AML-193 (cell line): Measurements from ENCODE around the gene TLR6.
"Not testable (repeated sequence)": the region's sequence is repeated elsewhere in the genome, so short reads cannot be mapped to it uniquely, and the experiment has no call there.

ENCODE experiments used
- DNase-seq, 2 experiments: peaks; one replicate each; lab custom pipeline; 2025; lab: John Stamatoyannopoulos, UW

TLR6 gene

DNA sequence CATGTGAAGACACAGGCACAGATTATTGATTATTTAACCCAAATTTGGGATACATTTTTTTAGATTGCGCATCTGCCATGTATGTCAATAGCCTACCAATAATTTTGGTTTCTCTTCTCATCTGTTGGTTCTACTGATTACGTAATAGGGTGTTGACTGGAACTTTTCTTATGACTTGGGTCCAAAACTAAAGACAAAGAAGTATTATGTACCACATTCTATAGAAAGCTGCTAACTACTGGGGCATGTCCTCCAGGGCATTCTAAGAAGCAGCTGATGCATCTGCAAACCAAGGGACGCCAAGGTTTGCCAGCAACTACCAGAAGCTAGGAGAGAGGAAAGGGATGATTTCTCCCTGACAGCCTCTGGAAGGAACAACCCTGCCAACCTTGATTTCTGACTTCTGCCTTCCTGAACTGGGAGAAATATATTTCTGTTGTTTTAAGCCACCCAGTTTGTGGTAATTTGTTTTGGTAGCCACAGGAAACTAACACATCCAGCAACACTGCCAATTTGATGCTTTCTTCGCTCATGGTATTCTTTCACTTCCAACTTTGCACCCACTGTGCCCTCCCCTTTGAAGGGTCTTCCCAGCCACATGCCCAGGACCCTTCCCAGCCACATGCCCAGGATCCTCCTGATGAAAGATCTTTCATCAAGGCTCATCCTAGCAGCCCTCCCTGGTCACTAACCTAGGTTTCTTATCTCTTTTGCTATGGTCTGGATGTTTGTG lies 36.1 kb downstream of the TLR6 start:
- no peak for DNase-seq

DNA sequence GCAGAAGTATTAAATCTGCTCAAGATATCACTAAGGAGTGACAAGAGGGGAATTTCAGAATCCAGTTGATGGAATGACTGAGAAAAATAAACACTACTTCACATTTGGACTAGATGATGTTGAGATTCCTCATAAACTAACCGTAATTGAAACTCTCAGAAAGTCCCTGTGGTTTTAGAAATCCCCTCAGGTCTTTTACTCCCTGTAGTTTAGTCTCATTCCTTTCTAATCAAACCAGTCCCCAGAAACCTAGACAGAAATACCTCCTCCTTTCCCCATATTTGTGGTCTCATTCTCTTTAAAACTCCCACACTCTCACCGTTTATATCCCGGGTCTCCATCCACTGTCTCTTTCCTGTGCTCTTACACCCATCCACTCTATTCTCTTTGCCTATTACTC lies 37.0 kb downstream of the TLR6 start:
- DNase-seq = no peak

DNA sequence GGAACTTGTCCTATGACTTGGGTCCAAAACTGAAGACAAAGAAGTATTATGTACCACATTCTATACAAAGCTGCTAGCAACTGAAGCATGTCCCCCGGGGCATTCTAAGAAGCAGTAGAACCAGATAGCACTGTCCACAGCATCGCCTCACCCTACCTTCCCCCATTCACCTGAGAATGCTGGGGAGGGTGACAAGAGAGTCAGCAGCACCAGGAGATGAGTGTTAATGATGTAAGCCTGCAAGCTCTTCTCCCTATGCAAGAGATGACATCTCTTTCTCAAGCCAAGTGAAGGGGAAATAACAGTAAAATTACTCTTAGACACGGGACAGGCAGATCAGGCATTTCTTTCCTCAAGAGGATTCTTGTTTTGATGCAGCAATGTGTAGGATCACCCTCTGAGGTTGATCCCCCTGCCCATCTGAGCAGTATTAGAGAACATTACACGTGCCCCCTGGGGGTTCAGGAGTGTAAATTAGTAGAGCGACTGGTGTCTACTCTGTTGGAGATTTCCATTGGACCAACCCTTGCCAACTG lies 38.1 kb downstream of the TLR6 start:
- no peak for DNase-seq

DNA sequence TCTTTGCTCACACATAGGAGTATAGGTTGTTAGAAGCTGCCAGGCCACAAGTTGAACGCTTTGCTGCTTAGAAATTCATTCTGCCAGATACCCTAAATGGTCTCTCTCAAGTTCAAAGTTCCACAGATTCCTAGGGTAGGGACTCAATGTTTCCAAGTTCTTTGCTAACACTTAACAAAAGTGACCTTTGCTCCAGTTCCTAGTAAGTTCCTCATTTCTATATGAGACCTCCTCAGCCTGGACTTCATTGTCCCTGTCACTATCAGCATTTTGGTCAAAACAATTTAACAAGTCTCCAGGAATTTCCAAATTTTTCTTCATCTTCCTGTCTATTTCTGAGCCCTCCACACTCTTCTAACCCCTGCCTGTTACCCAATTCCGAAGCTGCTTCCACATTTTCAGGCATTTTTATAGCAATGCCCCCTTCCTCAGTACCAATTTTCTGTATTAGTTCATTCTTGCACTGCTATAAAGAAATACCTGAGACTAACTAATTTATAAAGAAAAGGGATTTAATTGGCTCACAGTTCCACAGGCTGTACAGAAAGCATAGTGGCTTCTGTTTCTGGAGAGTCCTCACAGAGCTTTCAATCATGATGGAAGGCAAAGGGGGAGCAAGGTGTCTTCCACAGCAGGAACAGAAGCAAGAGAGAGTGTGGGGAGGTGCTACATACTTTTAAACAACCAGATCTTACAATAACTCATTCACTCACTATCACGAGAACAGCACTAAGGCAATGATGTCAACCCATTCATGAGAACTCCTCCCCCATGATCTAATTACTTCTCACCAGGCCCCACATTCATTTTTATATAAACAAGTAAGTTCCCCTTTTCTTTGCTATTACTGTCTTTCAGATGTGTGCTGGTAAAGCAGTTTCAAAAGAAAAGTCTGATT lies 40.5 kb downstream of the TLR6 start:
- DNase-seq = peak; percentile 45 to 47

DNA sequence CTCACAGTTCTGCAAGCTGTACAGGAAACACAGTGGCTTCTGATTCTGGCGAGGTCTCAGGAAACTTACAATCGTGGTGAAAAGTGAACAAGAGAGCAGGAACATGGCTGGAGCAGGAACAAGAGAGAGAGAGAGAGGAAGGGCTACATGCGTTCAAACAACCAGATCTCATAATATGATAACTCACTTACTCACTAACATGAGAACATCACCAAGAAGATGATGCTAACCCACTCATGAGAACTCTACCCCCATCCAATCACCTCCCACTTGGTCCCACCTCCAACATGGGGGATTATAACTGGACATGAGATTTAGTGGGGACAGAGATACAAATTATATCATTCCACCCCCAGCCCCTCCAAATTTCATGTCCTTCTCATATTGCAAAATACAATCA lies 42.2 kb downstream of the TLR6 start:
- DNase-seq = no peak

DNA sequence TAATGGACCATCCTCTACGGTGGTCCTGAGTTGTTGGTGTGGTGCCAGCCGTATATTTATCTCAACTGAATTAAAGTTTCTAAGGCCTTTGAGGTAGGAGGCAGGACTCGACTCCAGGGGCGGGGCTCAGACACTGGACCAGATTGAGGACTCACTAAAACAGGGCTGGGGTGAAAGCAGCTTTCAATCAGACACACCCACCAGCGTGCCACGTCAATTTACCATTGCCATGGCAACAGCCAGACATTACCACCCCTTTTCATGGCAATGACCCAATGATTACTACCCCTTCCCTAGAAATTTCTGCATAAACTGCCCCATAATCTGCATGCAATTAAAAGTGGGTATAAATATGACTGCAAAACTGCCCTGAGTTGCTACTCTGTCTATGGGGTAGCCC lies 45.3 kb downstream of the TLR6 start:
- DNase-seq = no peak

DNA sequence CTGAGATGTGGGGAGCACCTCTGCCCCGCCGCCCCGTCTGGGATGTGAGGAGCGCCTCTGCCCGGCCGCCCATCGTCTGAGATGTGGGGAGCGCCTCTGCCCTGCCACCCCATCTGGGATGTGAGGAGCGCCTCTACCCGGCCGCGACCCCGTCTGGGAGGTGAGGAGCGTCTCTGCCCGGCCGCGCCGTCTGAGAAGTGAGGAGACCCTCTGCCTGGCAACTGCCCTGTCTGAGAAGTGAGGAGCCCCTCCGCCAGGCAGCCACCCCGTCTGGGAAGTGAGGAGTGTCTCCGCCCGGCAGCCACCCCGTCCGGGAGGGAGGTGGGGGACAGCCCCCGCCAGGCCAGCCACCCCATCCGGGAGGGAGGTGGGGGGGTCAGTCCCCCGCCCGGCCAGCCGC lies 49.2 kb downstream of the TLR6 start:
- DNase-seq = not testable (repeated sequence)

DNA sequence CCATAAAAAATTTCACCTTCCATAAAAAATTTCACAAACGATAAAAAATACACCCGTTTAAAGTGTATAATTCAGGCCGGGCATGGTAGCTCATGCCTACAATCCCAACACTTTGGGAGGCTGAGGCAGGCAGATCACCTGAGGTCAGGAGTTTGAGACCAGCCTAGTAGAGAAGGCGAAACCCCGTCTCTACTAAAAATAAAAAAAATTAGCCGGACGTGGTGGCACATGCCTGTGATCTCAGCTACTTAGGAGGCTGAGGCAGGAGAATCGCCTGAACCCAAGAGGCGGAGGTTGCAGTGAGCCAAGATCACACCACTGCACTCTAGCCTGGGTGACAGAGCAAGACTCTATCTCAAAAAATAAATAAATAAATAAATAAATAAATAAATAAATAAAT lies 50.4 kb downstream of the TLR6 start:
- not testable (repeated sequence) for DNase-seq

DNA sequence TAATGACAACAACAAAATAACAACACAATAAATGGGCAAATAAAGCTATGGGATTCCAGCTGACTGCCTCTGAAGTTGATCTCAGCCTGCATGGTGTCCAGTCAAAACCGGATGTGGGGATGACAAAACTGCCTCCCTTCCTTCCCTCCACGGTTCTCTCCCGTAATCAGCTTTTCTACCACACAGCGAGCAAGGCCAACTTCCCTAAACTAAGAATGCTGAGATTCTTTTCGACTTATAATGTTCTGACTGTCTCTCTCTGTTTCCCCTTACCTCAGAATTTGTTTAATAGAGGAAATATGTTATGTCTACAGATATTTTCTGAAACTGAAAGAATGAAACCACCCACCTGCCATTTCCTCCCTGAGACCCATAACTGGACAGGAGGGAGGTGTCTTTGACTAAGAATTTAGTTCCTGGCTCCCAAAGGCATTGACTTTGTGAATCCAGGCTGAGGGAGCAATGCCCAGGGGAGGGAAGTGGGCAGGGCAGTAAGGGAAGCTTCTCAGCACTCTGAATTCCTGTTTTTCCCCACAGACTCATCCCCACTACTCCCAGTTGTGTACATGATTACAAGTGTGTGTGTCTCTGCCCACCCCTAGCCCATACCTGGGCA lies 51.0 kb downstream of the TLR6 start:
- peak; percentile 85 to 86 for DNase-seq

DNA sequence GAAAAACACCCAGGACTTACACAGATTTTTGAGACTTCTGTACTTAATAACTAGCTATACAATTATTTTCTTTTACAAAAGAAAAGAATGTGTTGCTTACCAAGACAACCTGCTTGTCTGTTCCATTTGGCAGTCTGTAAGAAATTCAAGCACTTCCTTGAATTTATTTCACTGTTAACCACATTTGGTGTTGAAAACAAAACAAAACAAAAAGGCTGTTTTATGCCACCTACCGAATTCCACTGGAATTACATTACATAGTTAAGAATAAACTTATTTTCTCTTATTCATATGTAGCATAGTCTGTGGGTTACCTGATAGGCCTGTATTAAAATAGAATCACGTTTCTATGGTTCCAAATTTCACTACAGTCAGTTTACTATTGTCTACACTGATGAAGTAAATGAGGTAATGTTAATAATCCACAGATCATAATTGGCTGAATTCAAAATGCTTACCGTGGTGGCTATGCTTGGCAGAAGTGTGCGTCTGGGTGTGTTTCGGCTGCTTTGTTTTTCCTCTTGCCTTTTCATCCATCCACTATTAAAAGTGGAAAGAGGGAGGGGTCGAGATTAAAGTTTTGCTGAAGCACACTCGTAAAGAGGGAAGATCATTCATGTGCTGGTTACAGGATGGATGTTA lies 51.8 kb downstream of the TLR6 start, which contains the start of gene TLR1:
TLR1 (minus strand) TSS at position 138 of the 642 bp plus-strand sequence. CDS start 5,960 bp downstream, outside the sequence.
- peak; percentile 71 to 84 for DNase-seq

DNA sequence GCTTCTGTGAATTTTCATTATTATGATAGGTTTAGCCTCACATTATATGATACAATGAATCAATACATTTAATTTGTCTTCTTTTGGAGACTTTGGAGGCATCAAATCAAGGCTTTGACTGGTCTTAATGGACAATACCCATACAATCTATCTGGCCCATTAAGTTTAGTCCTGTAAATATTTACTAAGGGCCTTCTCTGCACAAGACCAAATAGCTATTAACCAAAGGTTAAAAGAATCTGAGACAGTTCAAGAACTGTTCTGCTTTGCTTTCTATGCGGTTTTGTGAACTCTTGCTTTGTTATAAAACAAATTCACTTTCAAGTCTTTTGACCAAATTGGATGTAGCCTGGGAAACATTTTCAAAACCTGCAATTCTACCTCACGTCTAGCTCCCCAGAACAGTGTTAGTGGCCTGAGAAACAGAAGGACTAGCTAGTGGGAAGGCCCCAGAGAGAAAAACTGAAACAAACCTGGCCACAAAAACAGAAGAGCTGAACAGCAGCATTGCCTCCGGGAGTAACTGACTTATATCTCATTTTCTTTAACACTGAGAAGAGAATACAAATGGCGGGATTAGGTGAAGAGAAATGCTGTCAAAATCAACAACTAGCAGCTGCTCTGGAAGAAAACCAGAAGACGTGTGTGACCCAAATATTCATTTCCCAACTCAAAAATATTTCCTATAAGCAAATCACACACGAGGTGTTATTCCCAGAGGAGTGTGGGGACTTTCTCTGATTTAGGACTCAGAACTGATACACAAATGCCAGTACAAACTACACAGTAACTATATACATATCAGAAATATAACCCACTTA lies 52.6 kb downstream of the TLR6 start:
- no peak for DNase-seq

DNA sequence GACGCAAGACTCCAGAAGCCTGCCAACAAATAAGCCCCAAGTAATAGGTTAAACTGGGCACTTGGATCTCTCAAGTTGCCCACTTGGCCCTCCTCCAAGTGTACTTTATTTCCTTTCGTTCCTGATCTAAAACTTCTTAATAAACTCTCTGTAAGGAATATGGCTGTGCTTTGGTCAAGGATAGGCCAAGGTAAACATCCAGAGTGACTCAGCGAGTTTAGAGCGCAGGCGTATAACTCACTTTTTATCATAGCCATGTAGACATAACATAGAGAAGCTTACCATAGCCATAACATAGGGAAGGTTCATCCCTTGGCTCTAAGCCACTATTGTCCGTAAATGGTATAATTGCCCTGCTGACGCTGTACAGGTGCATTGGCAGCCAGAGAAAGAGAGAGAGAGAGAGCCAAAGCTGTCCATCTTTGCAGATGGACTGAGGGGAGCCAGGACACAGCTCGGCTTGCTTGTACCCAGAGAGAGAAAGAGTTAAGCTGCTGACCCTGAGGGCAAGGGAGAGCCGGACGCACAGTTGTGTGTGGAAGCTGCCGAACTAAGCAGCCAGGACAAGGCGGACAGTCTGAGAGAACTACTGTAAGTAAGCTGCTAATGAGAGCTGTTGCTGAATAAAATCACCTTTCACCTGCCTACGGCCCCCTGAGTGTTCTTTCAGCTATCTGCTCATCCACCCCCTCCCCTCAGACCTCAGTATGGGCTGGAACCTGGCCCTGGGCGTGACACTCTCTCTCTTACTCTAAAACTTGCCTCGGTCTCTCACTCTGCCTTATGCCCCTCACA lies 53.9 kb downstream of the TLR6 start:
- DNase-seq = no peak

DNA sequence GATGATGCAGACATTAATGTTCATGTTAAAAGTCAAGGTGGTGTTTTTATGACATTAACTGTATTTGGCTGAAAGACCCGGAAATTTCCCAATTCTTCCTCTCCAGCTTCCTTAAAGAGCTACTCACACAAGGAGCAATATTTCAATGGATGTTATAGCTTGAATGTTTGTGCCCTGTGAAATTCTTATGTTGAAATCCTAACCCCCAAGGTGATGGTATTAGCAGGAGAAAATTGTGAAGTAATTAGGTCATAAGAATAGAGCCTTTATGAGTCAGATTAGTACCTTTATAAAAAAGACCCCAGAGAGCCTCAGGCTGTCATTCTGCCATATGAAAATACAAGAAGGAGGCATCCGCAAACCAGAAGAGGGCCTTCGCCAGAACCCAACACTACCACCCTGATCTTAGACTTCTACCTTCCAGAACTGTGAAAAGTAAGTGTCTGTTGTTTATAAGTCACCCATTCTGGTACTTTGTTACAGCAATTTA lies 55.6 kb downstream of the TLR6 start:
- DNase-seq = no peak

DNA sequence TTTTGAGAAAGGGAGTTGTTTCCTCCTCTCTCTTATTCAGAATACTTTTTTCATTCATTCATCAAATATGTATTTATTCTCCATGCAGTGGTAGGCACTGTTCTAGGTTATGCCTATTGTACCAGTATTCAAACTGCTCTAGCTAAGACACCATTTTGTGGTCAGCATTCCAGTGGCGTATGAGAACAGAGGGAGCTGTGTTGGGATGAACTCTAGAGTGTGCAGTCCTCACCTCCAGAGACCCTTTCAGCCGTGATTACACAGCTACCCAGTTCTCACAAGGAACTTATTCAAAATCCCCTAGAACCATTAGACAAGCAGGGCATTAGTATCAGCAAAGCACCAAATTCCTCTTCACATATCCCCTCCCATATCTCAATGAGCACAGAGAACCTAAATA lies 56.3 kb downstream of the TLR6 start:
- no peak for DNase-seq

DNA sequence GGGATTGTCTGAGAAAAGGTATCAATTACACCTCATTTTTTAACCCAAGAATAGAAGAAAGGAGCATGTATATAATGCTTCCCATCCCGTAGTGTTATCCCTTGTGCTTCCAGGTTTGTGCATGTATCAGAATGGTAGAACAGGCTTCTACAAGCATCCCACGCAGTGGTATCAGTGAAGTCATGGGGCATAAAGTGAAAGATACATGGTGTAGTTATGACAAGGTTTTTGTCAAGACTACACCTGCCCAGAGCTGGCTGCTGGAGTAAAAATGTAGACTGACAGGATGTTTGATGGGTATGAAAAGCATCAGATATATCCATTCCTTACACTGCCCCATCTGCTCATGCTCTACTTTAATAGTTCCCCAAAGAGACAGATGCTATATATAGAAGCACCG lies 61.5 kb downstream of the TLR6 start:
- DNase-seq = no peak

DNA sequence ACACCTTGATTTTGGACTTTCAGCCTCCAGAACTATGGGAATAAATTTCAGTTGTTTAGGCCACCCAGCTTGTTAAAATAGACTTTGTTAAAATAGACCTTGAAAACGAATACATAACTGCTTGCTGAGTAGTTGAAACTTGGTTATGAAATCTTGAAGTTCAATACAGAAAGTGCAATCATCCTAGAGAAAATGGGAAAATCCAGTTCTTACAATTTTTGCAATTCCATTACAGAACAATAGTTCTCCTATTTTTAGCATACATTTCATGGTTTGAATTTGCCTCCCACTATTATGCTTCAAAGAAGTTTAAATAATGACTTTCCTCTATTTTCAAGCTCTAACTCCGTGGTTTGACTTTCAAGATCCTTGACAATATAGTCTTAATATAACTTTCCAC lies 62.6 kb downstream of the TLR6 start:
- no peak for DNase-seq

DNA sequence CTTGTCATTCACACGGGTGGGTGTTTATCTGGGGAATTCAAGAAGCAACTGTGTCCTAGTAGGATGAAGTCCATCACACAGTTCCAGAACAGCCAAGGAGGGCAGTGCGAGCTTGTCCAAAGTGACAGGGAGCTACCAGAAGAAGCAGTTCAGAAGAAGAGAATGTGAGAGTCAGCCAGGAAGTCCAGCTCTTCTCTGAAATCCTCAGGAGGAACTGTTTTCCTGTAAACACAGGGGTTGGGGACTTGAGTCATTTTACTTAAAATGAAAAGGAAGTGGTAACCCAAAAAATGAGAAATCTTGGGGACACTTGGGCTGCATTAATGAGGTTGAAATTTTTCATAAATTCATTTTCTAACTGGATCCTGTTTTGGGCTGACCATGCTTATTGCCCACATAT lies 65.6 kb downstream of the TLR6 start:
- peak; percentile 65 for DNase-seq

DNA sequence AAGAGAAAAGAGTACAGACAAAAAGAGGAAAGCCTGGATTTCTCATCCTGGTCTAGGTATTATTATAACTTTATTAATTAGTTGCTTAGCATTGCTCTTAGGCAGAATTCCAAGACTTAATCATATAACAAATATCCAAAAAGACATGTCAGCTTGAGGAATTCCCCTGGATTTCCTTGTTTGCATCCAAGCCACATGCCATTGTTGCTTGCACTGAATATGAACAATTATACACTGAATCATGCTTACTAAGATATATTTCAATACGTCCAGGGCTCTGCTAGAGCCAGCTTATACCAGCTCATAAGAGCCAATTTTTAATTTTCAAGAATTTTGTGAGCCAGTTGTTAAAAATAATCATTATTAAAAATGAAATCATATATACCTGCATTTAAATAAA lies 68.3 kb downstream of the TLR6 start:
- DNase-seq = no peak

DNA sequence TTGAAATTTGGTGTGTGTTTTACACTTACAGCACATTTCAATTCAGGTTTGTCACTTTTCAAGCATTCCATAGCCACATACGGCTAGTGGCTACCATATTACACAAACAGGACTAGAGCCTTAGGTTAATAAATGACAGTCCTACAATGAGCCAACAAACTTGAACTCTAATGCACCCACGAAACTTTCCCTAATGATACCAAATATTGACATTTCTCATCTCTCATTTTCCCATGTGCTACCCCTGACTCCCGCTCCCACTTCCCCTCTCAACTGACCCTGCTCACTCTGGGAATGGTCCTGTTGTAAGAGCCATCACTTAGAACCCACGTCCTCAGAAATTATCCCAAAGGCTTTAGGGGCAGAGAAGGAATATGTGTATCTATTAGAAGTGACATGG lies 68.9 kb downstream of the TLR6 start:
- no peak for DNase-seq

DNA sequence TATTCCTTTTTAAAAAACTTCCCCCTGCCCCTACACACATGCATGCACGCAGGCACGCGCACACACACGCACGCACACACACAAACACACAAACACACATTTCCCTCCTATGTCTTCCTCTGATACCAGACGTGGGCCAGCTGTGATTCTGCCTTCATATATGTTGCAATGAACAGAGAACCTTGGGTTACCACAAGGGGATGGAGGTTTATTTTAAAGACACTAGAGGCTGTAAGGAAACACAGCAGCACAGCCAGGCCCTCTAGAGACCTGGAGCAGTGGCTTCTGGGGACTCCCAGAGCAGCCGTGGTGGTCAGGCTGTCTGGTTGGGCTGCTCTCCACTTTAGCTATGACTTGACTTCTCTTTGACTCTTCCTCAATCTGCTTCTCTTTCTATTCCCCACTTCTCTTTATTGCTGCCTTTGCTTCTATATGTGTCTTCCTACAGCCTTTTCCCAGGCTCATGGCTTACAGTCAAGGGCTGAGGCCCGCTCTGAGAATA lies 70.7 kb downstream of the TLR6 start:
- DNase-seq = no peak
